ENCODE measurements around the gene GTF2H2. TPM values are rescaled to one million over a fixed set of nuclear protein-coding genes. Genes with fewer than 3 reads are reported as not detected.
"Not testable (repeated sequence)": the region's sequence is repeated elsewhere in the genome, so short reads cannot be mapped to it uniquely, and the experiment has no call there.

GTF2H2 gene
- total RNA-seq (2014; rRNA removed; shearing (Covaris generic)), result 60.1 and 79.0 TPM in 2 replicates

- not testable (repeated sequence) for DNase-seq (ENCODE audit: low spot score)
Measured at GRCh38 chr5:71067262-71067928, at the start of gene GTF2H2. GTF2H2 (minus strand) TSS chr5:71067676; CDS start chr5:71062763, 4,913 bp downstream.

- not testable (repeated sequence) for DNase-seq (ENCODE audit: low spot score)
Measured at GRCh38 chr5:71109730-71110275, 42.3 kb upstream of the GTF2H2 start.

GRCh38 chr5:71099996-71100395 is 32.5 kb upstream of the GTF2H2 start:
- not testable (repeated sequence) for DNase-seq (ENCODE audit: low spot score)

- not testable (repeated sequence) for DNase-seq (ENCODE audit: low spot score)
Measured at GRCh38 chr5:71097930-71098203, 30.4 kb upstream of the GTF2H2 start.

- DNase-seq (ENCODE audit: low spot score), result not testable (repeated sequence)
Measured at GRCh38 chr5:71097173-71097929, 29.9 kb upstream of the GTF2H2 start.

GRCh38 chr5:71089773-71090172 is 22.3 kb upstream of the GTF2H2 start:
- DNase-seq (ENCODE audit: low spot score), result not testable (repeated sequence)

- not testable (repeated sequence) for DNase-seq (ENCODE audit: low spot score)
Measured at GRCh38 chr5:71088754-71089153, 21.3 kb upstream of the GTF2H2 start.

- DNase-seq (ENCODE audit: low spot score), result not testable (repeated sequence)
Measured at GRCh38 chr5:71086145-71086544, 18.7 kb upstream of the GTF2H2 start.

- DNase-seq (ENCODE audit: low spot score), result not testable (repeated sequence)
Measured at GRCh38 chr5:71084280-71085063, 17.0 kb upstream of the GTF2H2 start.

- not testable (repeated sequence) for DNase-seq (ENCODE audit: low spot score)
Measured at GRCh38 chr5:71082898-71083297, 15.4 kb upstream of the GTF2H2 start.

- DNase-seq (ENCODE audit: low spot score), result not testable (repeated sequence)
Measured at GRCh38 chr5:71082340-71082739, 14.9 kb upstream of the GTF2H2 start.

GRCh38 chr5:71061322-71061721 is 6.2 kb downstream of the GTF2H2 start:
- not testable (repeated sequence) for DNase-seq (ENCODE audit: low spot score)

GRCh38 chr5:71059426-71059825 is 8.1 kb downstream of the GTF2H2 start:
- DNase-seq (ENCODE audit: low spot score), result not testable (repeated sequence)

- DNase-seq (ENCODE audit: low spot score), result not testable (repeated sequence)
Measured at GRCh38 chr5:71044808-71045207, 22.7 kb downstream of the GTF2H2 start.

- not testable (repeated sequence) for DNase-seq (ENCODE audit: low spot score)
Measured at GRCh38 chr5:71044128-71044527, 23.3 kb downstream of the GTF2H2 start.

- not testable (repeated sequence) for DNase-seq (ENCODE audit: low spot score)
Measured at GRCh38 chr5:71031046-71031776, 36.3 kb downstream of the GTF2H2 start.

GRCh38 chr5:71025289-71025953 is 42.1 kb downstream of the GTF2H2 start, which contains the start of gene NAIP:
NAIP (minus strand) TSS chr5:71025339; CDS start chr5:71012915, 12,424 bp downstream.
- DNase-seq (ENCODE audit: low spot score), result not testable (repeated sequence)

GRCh38 chr5:71020643-71021042 is 46.8 kb downstream of the GTF2H2 start:
- DNase-seq (ENCODE audit: low spot score), result not testable (repeated sequence)

- not testable (repeated sequence) for DNase-seq (ENCODE audit: low spot score)
Measured at GRCh38 chr5:71018376-71019005, 49.0 kb downstream of the GTF2H2 start.

GRCh38 chr5:71014176-71014575 is 53.3 kb downstream of the GTF2H2 start:
- DNase-seq (ENCODE audit: low spot score), result no peak
